Mesothelial cell of epicardium (in vitro differentiated cells): ENCODE measurements around the gene KRT6B. TPM values are rescaled to one million over a fixed set of nuclear protein-coding genes. Genes with fewer than 3 reads are reported as not detected.

Experiments used
- DNase-seq, 2 experiments: peaks; one replicate each; pipeline ENCODE4 v3.0.0; 2021; ENCODE audit warnings: low spot score in 2 of 2; ENCODE audit not compliant: unreplicated experiment in 2 of 2
- H3K27ac Mint-ChIP-seq: 2 replicates; pipeline ENCODE4 v1.8.0; 2021; ENCODE audit warnings: mixed read lengths
- H3K27me3 Mint-ChIP-seq: 2 replicates; pipeline ENCODE4 v1.8.0; 2021; ENCODE audit warnings: low read depth, mixed read lengths
- H3K36me3 Mint-ChIP-seq: 2 replicates; pipeline ENCODE4 v1.8.0; 2021; ENCODE audit warnings: mixed read lengths
- H3K4me1 Mint-ChIP-seq: 2 replicates; pipeline ENCODE4 v1.8.0; 2021; ENCODE audit warnings: mixed read lengths
- H3K4me3 Mint-ChIP-seq: 2 replicates; pipeline ENCODE4 v1.8.0; 2021; ENCODE audit warnings: mild to moderate bottlenecking, moderate library complexity, mixed read lengths
- H3K9me3 Mint-ChIP-seq: 2 replicates; pipeline ENCODE4 v1.8.0; 2021; ENCODE audit warnings: mixed read lengths
- CTCF ChIP-seq: fragments of 200-600 bp; sonication (generic); IDR thresholded peaks from one replicate; pipeline ENCODE4 v1.5.0; 2021; ENCODE audit warnings: antibody characterized with exemption; ENCODE audit not compliant: unreplicated experiment
- total RNA-seq: library from RNA; stranded (reverse); gene quantifications from 3 replicates; pipeline ENCODE4 v1.2.1, GENCODE V29; 2021

The KRT6B gene
- total RNA-seq, 1 donor from 2014 or later, result not detected

GRCh38 chr12:52432559-52433207, 19.3 kb downstream of the KRT6B start:
- H3K4me1 Mint-ChIP-seq, result peaks cover 17% of the 10 kb centered on the region
- no peak for DNase-seq
- no peaks in the 10 kb centered on the region for H3K9me3 Mint-ChIP-seq
- no peak for TF ChIP-seq CTCF
- H3K27ac Mint-ChIP-seq, result no peak overlapping the region
- no peaks in the 10 kb centered on the region for H3K36me3 Mint-ChIP-seq
- H3K4me3 Mint-ChIP-seq, result no peak overlapping the region
- H3K27me3 Mint-ChIP-seq, result peaks cover 46% of the 10 kb centered on the region

GRCh38 chr12:52428121-52428520, 23.8 kb downstream of the KRT6B start:
- H3K27ac Mint-ChIP-seq, result no peak overlapping the region
- DNase-seq, result no peak

GRCh38 chr12:52427083-52427482, 24.9 kb downstream of the KRT6B start:
- Mint-ChIP-seq H3K4me1 (peaks cover 19% of the 10 kb centered on the region), H3K27ac (no peak overlapping the region), H3K36me3 (no peaks in the 10 kb centered on the region), H3K27me3 (peaks cover 39% of the 10 kb centered on the region), H3K4me3 (no peak overlapping the region), H3K9me3 (no peaks in the 10 kb centered on the region)
- no peak for DNase-seq
- TF ChIP-seq CTCF, result no peak

More at GRCh38 chr12:52428121-52428520, 23.8 kb downstream of the KRT6B start:
- peaks cover 49% of the 10 kb centered on the region for H3K27me3 Mint-ChIP-seq
- H3K4me3 Mint-ChIP-seq, result no peak overlapping the region
- H3K4me1 Mint-ChIP-seq, result peaks cover 14% of the 10 kb centered on the region
- no peaks in the 10 kb centered on the region for H3K36me3 Mint-ChIP-seq
- no peak for TF ChIP-seq CTCF
- no peaks in the 10 kb centered on the region for H3K9me3 Mint-ChIP-seq

- Mint-ChIP-seq H3K27me3 (peaks cover 30% of the 10 kb centered on the region), H3K4me1 (peaks cover 19% of the 10 kb centered on the region), H3K9me3 (no peaks in the 10 kb centered on the region), H3K36me3 (no peaks in the 10 kb centered on the region), H3K4me3 (no peak overlapping the region), H3K27ac (no peak overlapping the region)
- TF ChIP-seq CTCF, result no peak
- DNase-seq, result no peak
Observed at GRCh38 chr12:52426034-52426433, 25.9 kb downstream of the KRT6B start.

- H3K4me3 Mint-ChIP-seq, result no peak overlapping the region
- H3K9me3 Mint-ChIP-seq, result no peaks in the 10 kb centered on the region
- H3K27me3 Mint-ChIP-seq, result peaks cover 24% of the 10 kb centered on the region
- no peaks in the 10 kb centered on the region for H3K36me3 Mint-ChIP-seq
- TF ChIP-seq CTCF, result no peak
- DNase-seq, result no peak
- peaks cover 19% of the 10 kb centered on the region for H3K4me1 Mint-ChIP-seq
- H3K27ac Mint-ChIP-seq, result no peak overlapping the region
Observed at GRCh38 chr12:52425466-52425865, 26.5 kb downstream of the KRT6B start.
